ENCODE results near the gene INTS11.
A peak's percentile ranks its signal among the peaks of the same experiment; 100 is the strongest.

The INTS11 gene

GRCh38 chr1:1297802-1298424 lies 26.5 kb downstream of the INTS11 start:
- DNase-seq: no peak

GRCh38 chr1:1296070-1297061 lies 28.1 kb downstream of the INTS11 start:
- no peak for DNase-seq

GRCh38 chr1:1295154-1295923 lies 29.1 kb downstream of the INTS11 start:
- no peak for DNase-seq

- no peak for DNase-seq
These were observed 30.1 kb downstream of the INTS11 start for GRCh38 chr1:1294250-1294890.

GRCh38 chr1:1293263-1294249 lies 30.9 kb downstream of the INTS11 start:
- DNase-seq: peak in 1 of 3 donors; percentile 21

- DNase-seq: no peak
These were observed 31.6 kb downstream of the INTS11 start for GRCh38 chr1:1292851-1293250.

GRCh38 chr1:1292442-1292779 lies 32.0 kb downstream of the INTS11 start:
- no peak for DNase-seq

GRCh38 chr1:1291548-1292441 lies 32.7 kb downstream of the INTS11 start:
- peak; percentile 38 to 58 (median 44) for DNase-seq

- no peak for DNase-seq
These were observed 33.4 kb downstream of the INTS11 start for GRCh38 chr1:1291023-1291528.

- peak; percentile 51 to 77 (median 76) for DNase-seq
These were observed 34.2 kb downstream of the INTS11 start for GRCh38 chr1:1290238-1290731.

- no peak for DNase-seq
These were observed 37.0 kb downstream of the INTS11 start for GRCh38 chr1:1287288-1288110.

- no peak for DNase-seq
These were observed 37.9 kb downstream of the INTS11 start for GRCh38 chr1:1286313-1287261.

GRCh38 chr1:1285611-1286311 lies 38.7 kb downstream of the INTS11 start:
- DNase-seq: no peak

GRCh38 chr1:1285102-1285571 lies 39.3 kb downstream of the INTS11 start:
- DNase-seq: no peak

- no peak for DNase-seq
These were observed 40.0 kb downstream of the INTS11 start for GRCh38 chr1:1284221-1285101.

- no peak for DNase-seq
These were observed 40.6 kb downstream of the INTS11 start for GRCh38 chr1:1283821-1284220.

Measured in suppressor macrophage treated with lipopolysaccharide for 1 hour (primary cell).